ENCODE data around the gene TFR2.
"Not testable (repeated sequence)": the region's sequence is repeated elsewhere in the genome, so short reads cannot be mapped to it uniquely, and the experiment has no call there.

The TFR2 gene

DNA sequence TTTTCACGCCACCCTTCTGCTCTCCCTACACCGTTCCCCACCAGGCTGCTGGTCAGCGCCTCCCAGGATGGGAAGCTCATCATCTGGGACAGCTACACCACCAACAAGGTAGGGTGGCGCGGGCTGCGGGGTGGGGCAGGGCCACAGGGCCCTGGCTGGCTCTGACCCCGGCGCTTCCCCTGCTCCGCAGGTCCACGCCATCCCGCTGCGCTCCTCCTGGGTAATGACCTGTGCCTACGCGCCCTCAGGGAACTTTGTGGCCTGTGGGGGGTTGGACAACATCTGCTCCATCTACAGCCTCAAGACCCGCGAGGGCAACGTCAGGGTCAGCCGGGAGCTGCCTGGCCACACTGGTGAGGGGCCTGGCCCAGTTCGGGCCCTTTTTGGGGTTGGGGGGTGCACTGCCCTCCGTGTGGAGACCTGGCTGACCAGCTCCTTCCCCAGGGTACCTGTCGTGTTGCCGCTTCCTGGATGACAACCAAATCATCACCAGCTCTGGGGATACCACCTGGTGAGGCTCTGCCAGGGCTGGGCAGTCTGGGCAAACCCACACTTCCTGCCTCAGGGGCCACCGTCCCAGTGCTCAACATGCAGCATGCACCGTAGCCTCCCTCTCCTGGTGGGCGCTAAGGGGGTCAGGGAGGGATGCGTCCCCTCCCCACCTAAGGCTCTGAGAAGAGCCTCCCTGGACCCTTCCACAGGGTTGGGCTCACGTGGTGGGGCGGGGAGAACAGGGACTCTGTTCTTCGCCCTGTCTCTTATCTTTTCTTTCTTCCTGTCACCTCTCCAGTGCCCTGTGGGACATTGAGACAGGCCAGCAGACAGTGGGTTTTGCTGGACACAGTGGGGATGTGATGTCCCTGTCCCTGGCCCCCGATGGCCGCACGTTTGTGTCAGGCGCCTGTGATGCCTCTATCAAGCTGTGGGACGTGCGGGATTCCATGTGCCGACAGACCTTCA, 36.2 kb upstream of the TFR2 start:
- DNase-seq = no peak

DNA sequence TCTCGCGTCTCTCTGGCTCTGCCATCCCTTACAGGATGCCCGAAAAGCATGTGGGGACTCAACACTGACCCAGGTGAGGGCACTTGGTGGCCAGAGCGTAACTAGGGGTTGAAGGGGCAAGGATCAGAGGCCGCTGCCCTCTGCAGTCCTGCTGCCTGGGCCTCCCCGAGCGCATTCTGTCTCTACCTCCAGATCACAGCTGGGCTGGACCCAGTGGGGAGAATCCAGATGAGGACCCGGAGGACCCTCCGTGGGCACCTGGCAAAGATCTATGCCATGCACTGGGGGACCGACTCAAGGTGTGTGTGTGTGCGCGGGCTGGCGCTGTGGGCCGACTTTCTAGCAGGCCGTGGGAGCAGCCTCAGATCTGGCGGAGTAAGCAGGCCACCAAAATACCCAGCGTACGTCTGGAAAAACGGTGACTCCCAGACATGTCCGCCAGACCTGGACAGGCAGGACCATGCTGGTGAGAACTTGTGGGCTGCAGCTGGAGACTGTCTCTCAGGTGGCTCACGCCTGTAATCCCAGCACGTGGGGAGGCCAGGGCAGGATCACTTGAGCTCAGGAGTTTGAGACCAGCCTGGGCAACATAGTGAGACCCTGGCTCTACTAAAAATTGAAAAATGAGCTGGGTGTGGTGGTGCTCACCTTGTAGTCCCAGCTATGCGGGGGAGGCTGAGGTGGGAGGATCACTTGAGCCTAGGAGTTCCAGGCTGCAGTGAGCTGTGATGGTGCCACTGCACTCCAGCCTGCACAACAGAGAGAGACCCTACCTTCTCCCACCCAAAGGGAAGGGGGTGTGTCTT, 35.4 kb upstream of the TFR2 start:
- DNase-seq = no peak

- DNase-seq = peak; percentile 78
Measured at GRCh38 chr7:100675581-100676350, 34.4 kb upstream of the TFR2 start.

- no peak for DNase-seq
Measured at GRCh38 chr7:100675105-100675451, 33.7 kb upstream of the TFR2 start.

GRCh38 chr7:100674411-100675104, 33.2 kb upstream of the TFR2 start:
- peak; percentile 74 for DNase-seq

DNA sequence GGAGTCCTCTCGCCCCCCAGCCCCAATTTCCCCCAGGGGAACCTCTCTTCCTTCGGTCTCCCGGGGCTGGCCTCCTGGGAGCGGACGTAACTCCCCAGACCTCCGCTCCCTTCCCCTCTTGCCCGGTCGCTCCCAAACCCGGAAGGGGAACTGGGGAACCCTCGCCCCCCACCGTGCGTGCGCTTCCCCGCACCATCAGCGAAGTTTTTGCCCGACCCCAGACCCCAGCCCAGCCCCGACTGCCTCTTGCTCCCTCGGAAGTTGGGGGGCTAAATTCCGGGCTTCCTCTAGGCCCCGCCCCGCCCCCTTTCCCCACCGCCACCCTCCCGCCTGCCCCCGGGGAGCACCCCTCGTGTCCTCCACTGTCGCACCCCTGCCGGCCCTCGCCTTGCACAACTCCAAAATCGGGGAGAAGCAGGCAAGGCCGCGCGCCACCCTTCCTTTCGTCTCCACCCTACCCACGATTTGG, 32.6 kb upstream of the TFR2 start:
- DNase-seq = no peak

DNA sequence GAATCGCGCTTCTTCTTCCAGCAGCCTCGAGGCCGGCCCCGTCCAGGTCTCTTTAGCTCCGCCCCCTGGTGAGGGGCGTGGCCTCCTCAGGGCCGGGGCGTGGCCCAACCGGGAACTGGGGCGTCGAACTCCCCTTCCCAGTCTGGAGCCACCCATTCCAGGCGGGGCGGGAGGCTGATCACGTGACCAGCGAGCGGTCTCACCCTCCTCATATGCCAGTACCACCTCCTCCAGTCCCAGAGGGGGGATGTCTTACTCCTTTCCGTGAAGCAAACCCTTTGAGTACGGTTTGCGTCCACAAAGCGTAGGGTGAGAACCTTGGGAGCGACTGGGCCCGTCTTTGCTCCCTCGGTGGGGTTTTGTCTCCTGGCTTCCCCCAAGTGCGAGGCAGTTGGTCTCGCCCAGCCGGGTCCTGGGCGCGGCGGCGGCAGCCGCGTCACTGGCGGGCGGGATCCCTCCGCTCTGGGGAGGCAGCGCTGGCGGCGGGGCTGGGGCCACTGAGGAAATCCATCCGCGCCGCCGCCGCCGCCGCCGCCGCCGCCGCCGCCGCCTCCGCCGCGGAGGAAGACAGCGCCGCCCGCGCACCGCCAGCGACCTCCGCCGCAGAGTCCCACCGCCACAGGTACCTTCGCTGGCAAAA, 32.1 kb upstream of the TFR2 start, which contains the start of gene GNB2:
TSS of gene GNB2 (plus strand) at position 439 of the 640 bp plus-strand sequence. CDS start 2,526 bp downstream, outside the sequence.
- DNase-seq = peak; percentile 100

DNA sequence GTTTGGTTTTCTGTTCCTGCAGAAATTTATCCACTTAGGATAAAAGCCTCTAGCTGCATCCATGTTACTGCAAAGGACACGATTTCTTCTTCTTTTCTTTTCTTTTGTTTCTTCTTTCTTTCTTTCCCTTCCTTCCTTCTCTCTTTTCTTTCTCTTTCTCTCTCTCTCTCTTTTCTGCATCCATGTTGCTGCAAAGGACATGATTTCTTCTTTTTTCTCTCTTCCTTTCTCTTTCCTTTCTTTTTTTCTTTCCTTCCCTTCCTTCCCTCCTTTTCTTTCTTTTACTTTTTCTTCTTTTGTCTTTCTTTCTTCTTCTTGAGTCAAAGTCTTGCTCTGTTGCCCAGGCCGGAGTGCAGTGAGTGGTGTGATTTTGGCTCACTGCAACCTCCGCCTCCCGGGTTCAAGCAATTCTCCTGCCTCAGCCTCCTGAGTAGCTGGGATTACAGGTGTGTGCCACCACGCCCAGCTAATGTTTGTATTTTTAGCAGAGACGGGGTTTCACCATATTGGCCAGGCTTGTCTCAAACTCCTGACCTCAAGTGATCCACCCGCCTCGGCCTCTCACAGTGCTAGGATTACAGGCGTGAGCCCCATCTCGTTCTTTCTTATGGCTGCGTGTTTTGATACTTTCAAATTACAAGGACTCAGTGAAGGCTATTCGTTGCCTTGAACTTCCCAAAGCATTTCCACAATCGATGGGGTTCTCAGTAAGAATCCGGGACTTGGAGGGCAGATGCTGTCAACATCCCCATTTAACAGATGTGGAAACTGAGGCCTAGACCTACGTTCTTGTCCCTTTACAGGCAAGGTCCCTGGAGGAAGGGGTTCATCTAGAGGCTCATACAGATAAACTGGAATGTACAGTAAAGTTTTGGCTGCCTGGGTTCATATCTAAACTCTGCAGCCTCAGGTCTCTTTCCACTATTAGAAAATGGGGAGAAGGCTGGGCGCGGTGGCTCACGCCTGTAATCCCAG, 30.3 kb upstream of the TFR2 start:
- DNase-seq = no peak

DNA sequence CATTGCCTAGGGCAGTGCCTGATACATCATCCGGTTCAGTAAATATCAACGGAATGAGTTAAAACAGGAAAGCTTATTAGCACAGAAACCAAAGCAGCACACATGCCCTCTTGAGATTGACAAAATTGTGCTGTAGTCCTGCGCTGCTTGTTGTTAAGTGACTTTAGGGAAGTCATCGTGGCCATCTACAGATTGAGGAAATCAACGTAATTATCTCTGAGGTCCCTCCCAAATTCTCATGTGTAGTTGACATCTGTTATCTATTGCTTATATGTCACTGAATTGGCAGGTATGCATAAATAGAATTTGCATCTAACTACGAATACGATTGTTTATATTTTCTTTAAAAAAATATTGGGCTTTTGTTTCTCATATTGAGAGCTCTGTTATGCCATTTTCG, 28.7 kb upstream of the TFR2 start:
- DNase-seq = no peak

DNA sequence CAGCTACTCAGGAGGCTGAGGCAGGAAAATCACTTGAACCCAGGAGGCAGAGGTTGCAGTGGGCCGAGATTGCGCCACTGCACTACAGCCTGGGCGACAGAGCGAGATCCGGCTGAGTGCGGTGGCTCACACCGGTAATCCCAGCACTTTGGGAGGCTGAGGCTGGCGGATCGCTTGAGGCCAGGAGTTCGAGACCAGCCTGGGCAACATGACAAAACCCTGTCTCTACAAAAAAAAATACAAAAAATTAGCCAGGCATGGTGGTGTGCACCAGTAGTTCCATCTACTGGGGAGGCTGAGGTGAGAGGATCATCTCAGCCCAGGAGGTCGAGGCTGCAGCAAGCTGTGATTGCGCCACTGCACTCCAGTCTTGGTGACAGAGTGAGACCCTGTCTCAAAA, 27.8 kb upstream of the TFR2 start:
- DNase-seq = not testable (repeated sequence)

- DNase-seq = no peak
Measured at GRCh38 chr7:100668069-100668449, 26.7 kb upstream of the TFR2 start.

DNA sequence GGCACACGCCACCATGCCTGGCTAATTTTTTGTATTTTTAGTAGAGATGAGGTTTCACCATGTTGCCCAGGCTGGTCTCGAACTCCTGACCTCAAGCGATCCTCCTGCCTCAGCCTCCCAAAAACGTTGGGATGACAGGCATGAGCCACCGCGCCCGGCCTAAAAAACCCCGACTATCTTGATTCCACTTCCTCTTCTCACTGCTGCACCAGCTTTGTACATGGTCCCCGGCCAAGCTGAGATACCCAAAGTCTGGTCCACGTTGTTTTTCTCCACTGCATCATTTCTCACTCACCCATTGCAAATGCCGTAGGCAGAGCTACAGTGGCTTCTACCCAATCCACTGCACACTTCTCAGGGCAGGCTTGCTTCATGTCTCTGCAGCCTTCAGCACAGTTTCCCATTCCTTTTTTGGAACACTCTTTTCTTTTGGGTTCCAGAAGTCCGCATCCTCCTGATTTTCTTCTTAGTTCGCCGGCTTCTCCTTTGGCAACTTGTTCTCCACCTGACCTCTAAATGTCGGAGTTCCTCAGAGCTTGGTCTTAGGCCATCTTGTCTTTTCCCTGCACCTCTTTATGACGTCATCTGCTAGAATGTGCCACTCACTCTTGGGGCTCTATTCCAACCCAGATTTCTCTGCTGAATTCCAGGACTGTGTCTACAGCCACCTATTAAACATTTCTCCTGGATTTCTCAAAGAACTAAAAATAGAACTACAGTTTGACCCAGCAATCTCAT, 26.1 kb upstream of the TFR2 start:
- no peak for DNase-seq

- no peak for DNase-seq
Measured at GRCh38 chr7:100665168-100665726, 23.9 kb upstream of the TFR2 start.

- not testable (repeated sequence) for DNase-seq
Measured at GRCh38 chr7:100662194-100662776, 20.9 kb upstream of the TFR2 start.

DNA sequence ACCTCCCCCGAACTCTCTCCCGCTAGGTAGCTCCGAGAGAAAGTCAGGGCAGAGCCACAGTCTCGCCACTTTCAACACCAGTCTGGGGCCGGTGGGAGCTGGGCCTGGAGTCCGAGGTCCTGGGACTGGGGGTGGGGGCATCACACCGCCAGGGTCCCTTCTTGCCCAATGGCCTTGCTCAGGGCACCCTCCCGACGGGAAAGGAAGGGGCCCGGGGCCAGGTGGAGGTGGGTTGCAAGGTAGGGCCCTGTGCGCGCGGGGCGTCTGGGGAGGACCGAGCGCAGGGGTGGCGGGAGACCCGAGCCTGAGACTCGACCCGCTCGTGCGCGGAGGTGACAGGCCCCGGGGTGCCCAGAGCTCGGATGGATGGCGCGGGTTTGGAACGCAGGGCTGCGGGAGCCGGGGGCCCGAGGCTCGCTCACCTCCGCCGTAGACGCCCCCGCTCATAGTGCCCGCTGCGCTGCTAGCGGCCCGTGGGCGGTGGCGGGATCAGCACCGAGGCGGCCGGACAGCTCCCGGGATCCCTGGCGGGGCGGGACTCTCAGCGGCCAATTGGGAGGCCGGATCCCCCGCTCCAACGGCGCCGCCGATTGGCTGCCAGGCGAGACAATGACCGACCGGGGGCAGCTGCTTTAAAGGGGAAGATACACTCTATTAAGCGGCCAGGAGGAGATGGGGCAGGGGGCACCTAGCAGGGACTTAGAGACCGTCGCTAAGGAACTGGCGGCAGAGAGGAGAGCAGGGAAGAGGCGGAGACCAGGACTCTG, 14.7 kb upstream of the TFR2 start, which contains the start of gene ACTL6B:
TSS of gene ACTL6B (minus strand) at position 541 of the 767 bp plus-strand sequence. CDS start at position 447, 94 bp downstream.
- DNase-seq = peak; percentile 89

DNA sequence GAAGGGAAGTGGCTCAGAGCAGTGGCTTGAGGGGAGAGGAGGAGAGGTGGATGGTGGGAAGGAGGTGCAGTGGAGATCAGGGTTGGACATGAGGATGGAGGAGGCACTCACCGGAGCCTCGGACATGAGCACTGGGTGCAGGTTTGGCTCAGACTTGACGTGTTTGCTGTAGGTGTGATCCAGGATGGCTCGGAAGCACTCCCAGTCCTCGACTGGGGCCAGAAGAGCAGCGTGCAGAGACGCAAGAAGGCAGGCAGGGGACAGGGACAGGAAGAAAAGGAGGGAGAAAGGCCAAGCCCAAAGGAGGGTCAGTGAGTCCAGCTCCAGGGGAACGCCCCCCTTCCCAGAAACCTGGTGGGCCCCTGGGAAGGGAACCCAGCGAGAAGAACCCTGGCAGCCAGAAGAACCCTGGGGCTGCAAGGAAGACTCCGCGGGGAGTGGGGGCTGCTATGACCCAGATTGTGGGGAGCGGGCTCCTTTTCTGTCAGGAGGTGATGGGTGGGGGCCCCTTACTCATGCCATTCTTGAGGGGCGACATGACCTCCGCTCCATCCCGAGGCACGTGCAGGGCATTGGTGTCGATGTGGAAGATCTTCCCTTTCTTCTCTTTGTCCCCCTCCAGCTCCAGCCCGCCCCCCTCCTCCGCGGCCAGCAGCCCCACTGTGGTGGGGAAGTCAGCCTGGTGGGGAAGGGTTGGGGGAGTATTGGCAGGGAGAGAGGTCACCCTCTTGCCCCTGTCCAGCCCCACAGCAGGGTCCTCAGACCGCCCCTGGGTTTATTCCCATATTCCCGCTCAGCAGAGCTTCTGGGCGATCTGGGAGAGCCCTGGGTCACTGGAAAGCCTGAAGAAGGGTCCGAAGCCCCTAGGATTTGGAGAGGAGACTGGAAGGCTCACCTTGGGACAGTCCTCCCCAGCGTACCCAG, 13.8 kb upstream of the TFR2 start:
- DNase-seq = no peak
